HAP-1 (cell line): ENCODE measurements around the gene TMEM250.
"Not testable (repeated sequence)": the region's sequence is repeated elsewhere in the genome, so short reads cannot be mapped to it uniquely, and the experiment has no call there.

Source experiments
- DNase-seq, 2 experiments: peaks; one replicate each; pipeline ENCODE4 v3.0.0-alpha.2; 2016 to 2020; ENCODE audit warnings: low spot score in 2 of 2
- H3K27me3 ChIP-seq: fragments of 250-450 bp; sonication (Bioruptor Pico); 2 replicates; pipeline ENCODE4 v1.5.1; 2020; ENCODE audit warnings: low read depth, mild to moderate bottlenecking, moderate library complexity
- H3K36me3 ChIP-seq: fragments of 250-450 bp; sonication (Bioruptor Pico); replicated peaks from 2 replicates; pipeline ENCODE4 v1.5.1; 2020; ENCODE audit warnings: mild to moderate bottlenecking
- H3K4me1 ChIP-seq: fragments of 250-450 bp; sonication (Bioruptor Pico); 2 replicates; pipeline ENCODE4 v1.5.1; 2020; ENCODE audit warnings: mild to moderate bottlenecking
- H3K4me3 ChIP-seq: fragments of 250-450 bp; sonication (Bioruptor Pico); 2 replicates; pipeline ENCODE4 v1.5.1; 2020; ENCODE audit warnings: mild to moderate bottlenecking, moderate library complexity
- H3K9me3 ChIP-seq: fragments of 250-450 bp; sonication (Bioruptor Pico); 2 replicates; pipeline ENCODE4 v1.5.1; 2020; ENCODE audit warnings: mild to moderate bottlenecking, moderate library complexity
- in situ Hi-C: fragments of 300-500 bp; cut with MboI; formaldehyde crosslinking; loops from 3 replicates; pipeline ENCODE4 v1.14.3; 2020; ENCODE audit warnings: low sequenced_read_pairs, inconsistent platforms, mixed read lengths

The TMEM250 gene

DNA sequence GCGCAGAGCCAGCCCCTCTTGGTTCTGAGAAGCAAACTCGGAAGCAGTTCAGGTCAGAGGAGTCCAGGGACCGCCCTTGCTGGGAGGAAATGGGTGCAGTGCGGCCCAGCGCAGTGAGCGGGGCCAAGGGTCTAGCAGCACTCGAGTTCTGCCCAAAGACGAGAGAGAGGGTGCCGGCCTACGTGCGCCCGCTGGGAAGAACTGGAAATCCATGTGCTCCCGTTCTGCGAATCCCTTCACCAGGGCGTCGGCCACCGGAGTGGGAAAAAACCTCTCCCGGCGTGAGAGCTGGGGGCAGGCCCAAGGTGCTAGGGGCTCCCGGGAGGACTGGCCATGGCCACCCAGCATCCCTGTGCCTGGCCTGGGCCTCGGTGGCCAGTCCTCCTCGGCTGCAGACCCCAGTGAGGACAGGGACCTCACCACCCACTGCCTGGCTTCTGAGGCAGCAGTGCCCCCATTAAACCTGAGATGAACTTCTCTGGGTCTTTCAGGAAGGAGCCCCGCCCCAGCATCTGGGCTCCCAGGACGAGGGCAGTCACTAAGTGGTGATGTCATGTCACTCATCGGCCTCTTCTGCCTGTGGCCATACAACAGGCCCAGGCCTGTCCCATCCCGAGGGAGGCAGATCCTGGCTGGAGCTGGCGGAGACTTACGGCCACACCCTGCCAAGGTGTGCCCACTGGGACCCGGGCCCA is 10.6 kb downstream of the TMEM250 start:
- Histone ChIP-seq H3K9me3 (no peaks in the 10 kb centered on the region), H3K36me3 (no peaks in the 10 kb centered on the region), H3K27me3 (no peaks in the 10 kb centered on the region), H3K4me3 (no peak overlapping the region), H3K4me1 (peaks cover 31% of the 10 kb centered on the region)
- in situ Hi-C loops, result no loop called here
- peak in 1 of 2 experiments; percentile 52 for DNase-seq

DNA sequence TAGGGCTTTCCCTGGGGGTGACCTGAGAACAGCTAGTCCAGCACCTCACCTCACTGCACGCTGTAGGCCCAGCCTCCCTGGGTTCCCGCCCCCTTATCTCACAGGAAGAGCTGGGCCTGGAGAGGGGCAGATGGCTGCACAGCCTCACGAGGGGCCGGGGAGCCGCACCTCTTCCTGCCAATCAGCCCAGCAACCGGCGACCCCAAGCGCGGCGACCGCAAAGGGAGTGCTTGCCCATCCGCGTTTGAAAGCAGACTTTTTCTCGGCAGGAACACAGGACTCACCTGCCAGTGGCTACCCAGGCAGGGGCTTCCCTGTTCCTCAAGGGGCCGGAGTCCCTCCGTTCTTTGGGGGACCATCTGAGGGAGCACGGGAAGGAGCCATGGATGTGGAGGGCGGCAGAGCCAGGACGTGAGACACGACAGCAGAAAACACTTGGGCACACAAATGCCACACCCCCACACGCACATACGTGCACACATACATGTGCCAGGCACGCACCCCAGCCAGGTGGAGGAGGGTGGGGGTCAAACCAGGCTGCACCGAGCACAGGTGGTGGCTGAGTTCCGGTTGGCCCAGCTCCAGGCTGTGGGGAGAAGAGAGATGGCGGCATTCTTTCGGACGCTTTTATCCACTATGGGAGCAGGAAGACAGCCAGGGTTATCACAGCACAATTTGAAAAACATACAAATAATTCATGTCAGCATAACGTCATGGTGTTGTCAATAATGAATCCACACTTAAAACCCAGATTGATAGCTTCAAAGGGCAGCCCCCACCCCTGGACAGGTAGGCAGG is 11.3 kb downstream of the TMEM250 start:
- Histone ChIP-seq H3K27me3 (no peaks in the 10 kb centered on the region), H3K4me1 (peaks cover 31% of the 10 kb centered on the region), H3K4me3 (no peak overlapping the region), H3K36me3 (no peaks in the 10 kb centered on the region), H3K9me3 (no peaks in the 10 kb centered on the region)
- DNase-seq, result no peak
- in situ Hi-C loops, result no loop called here

DNA sequence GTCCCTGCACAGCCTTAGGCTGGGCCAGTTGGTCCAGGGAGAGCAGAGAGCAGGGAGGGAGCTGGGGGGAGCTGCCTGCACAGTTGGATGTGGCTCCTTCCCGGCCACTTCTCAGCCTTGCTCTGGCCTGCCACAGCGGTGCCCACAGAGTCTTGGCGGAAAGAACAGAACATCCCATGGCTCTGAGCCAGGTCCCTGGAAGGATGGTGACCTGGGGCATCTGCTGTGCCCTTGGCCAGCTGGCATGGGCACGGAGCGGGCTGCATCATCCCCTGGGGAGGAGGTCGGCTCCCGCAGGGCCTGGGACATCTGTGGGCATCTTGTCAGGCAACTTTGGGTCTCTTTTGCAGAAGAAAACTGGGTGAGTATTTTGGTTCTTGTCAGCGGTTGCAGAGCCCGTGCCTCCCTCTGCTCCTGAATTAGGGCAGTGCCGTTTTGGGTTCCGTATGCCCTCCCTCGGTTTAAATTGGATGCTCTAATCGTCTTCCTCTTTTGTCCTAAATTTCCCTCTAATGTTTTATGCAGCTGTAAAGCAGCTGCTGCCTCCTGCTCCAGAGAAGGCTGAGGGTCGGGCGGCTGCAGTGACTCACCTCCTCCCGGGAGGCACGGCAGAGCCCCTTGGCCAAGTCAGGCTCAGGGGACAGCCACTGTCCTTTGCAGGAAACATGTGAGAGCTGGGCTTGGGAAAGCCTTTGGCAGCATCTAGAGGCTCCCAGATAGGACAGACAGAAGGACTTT is 13.1 kb downstream of the TMEM250 start:
- H3K4me3 ChIP-seq, result no peak overlapping the region
- no peaks in the 10 kb centered on the region for H3K36me3 ChIP-seq
- in situ Hi-C loops, result no loop called here
- no peaks in the 10 kb centered on the region for H3K9me3 ChIP-seq
- H3K4me1 ChIP-seq, result peaks cover 34% of the 10 kb centered on the region
- no peak for DNase-seq
- H3K27me3 ChIP-seq, result no peaks in the 10 kb centered on the region

DNA sequence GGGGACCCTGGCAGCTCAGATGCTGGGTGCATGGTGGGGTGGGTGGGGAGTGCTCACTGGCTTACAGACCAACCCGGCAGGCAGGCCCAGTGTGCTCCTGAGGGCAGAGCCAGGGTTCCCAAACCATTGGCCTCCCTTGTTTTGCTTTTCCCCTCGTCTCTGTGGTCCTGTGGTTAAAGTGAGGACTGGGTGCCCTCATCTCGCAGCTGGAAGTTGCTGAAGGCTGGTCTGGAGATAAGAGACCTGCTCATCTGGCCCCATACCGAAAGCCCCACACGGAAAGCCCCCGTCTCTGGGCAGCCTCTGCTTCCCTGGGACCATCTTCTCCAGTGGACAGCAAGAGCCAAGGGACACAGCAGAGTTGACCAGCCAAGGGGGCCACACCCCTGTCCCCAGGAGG is 13.8 kb downstream of the TMEM250 start:
- H3K9me3 ChIP-seq, result no peaks in the 10 kb centered on the region
- in situ Hi-C loops, result no loop called here
- no peak overlapping the region for H3K4me3 ChIP-seq
- H3K4me1 ChIP-seq, result peaks cover 28% of the 10 kb centered on the region
- DNase-seq, result no peak
- H3K27me3 ChIP-seq, result no peaks in the 10 kb centered on the region
- no peaks in the 10 kb centered on the region for H3K36me3 ChIP-seq

- H3K27me3 ChIP-seq, result no peaks in the 10 kb centered on the region
- H3K36me3 ChIP-seq, result no peaks in the 10 kb centered on the region
- DNase-seq, result peak; percentile 57 to 68
- in situ Hi-C loops, result no loop called here
- H3K4me1 ChIP-seq, result peaks cover 23% of the 10 kb centered on the region
- H3K4me3 ChIP-seq, result no peak overlapping the region
- no peaks in the 10 kb centered on the region for H3K9me3 ChIP-seq
Observed at GRCh38 chr9:136104488-136104800, 14.2 kb downstream of the TMEM250 start.

GRCh38 chr9:136103651-136104487 is 14.8 kb downstream of the TMEM250 start:
- no peak for DNase-seq
- in situ Hi-C loops, result no loop called here
- H3K36me3 ChIP-seq, result no peaks in the 10 kb centered on the region
- no peaks in the 10 kb centered on the region for H3K9me3 ChIP-seq
- H3K4me3 ChIP-seq, result no peak overlapping the region
- peaks cover 18% of the 10 kb centered on the region for H3K4me1 ChIP-seq
- H3K27me3 ChIP-seq, result no peaks in the 10 kb centered on the region

DNA sequence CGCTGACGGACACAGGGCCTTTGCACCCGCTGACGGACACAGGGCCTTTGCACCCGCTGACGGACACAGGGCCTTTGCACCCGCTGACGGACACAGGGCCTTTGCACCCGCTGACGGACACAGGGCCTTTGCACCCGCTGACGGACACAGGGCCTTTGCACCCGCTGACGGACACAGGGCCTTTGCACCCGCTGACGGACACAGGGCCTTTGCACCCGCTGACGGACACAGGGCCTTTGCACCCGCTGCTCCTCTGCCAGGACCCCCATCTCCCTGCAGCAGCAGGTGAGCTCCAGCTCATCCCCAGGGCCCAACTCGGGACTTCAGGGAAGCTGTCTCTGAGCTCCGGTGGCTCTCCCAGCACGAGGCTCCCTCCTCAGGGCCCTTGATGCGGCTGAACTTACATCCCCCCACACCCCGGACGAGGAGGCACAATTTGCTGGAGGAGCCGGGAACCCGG is 17.0 kb downstream of the TMEM250 start:
- peaks cover 15% of the 10 kb centered on the region for H3K4me1 ChIP-seq
- H3K9me3 ChIP-seq, H3K36me3 ChIP-seq, in situ Hi-C loops, DNase-seq, H3K4me3 ChIP-seq, H3K27me3 ChIP-seq: not testable (repeated sequence)

DNA sequence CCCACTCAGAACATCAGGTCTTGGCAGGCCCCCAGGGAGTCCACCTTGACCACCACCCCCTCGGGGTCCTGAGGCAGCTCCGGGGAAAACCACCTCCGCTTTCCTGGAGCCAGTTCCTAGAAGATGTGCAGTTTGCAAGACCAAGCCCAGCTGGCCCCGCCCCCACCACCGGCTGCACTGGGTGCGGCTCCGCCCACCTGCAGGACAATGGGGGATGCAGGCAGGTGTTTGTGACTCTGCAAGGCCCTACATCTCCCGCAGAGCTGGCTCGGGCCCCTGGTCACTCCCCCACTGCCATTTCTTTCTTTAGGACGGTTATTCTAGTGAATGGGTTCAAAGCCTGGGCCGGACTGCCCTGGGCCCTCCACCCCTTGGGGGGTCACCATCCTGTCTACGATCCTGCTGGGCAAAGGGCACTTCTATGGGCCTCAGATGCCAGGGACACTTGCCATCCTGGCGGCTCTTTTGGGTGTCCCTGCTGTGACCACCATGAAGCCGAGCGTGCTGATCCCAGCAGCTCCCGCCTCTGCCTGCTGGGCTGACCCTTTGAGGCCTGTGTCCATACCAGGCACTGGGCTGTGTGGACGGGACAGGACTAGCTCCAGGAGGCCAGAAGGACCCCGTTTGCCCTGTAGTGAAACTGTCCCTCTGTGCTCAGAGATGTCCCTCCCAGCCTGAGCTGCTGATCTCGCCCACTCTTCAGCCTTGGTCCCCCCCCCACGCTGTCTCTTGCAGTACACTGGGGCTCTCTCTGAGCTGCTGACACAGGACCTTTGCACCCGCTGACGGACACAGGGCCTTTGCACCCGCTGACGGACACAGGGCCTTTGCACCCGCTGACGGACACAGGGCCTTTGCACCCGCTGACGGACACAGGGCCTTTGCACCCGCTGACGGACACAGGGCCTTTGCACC is 17.7 kb downstream of the TMEM250 start:
- Histone ChIP-seq H3K36me3 (no peaks in the 10 kb centered on the region), H3K27me3 (no peaks in the 10 kb centered on the region), H3K9me3 (no peaks in the 10 kb centered on the region), H3K4me3 (no peak overlapping the region), H3K4me1 (peaks cover 15% of the 10 kb centered on the region)
- DNase-seq, result peak; percentile 42 to 87
- in situ Hi-C loops, result no loop called here

DNA sequence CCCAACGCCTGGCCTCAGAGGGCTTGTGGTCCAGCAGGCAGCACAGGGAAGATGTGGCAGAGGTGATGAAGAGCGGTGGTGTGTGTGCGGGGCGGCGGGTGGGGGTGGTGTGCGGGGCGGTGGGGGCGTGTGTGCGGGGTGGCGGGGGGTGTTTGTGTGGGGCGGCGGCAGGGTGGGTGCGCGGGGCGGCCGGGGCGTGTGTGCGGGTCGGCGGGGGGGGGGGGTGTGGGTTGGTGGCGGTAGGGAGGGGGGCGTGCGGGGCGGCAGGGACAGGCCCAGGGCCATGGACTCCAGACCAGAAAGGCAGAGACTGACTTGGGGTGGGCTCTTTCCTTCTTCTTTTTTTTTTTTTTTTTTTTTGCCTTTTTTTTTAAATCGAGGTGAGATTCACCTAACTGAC is 19.1 kb downstream of the TMEM250 start:
- H3K4me1 ChIP-seq, result peaks cover 11% of the 10 kb centered on the region
- no peaks in the 10 kb centered on the region for H3K9me3 ChIP-seq
- H3K27me3 ChIP-seq, result no peaks in the 10 kb centered on the region
- H3K36me3 ChIP-seq, result no peaks in the 10 kb centered on the region
- in situ Hi-C loops, result no loop called here
- H3K4me3 ChIP-seq, result no peak overlapping the region
- DNase-seq, result no peak

DNA sequence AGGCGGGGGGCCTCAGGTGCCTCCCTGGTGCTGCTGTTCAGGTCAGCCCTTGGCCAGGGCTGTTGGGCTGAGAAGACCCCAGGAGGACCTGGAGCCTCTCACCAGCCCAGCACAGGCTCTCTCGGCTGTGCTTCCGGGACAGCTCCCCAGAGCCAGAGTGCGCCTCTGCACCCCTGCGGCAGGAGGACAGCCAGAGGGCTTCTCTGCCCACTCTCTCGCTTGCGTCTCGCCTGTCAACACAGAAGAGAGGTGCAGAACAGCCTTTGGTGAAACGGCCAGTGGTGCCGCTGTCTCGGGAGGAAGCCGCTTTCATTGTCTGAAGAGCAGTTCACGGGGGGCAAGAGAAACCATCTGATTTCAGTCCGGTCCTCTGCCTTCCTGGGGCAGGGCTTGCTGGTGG is 19.8 kb downstream of the TMEM250 start:
- H3K9me3 ChIP-seq, result no peaks in the 10 kb centered on the region
- peaks cover 5% of the 10 kb centered on the region for H3K4me1 ChIP-seq
- in situ Hi-C loops, result no loop called here
- H3K27me3 ChIP-seq, result no peaks in the 10 kb centered on the region
- DNase-seq, result no peak
- no peak overlapping the region for H3K4me3 ChIP-seq
- H3K36me3 ChIP-seq, result no peaks in the 10 kb centered on the region

- no peak for DNase-seq
- Histone ChIP-seq H3K9me3 (no peaks in the 10 kb centered on the region), H3K27me3 (no peaks in the 10 kb centered on the region), H3K36me3 (0 out of 2 replicates have a peak, but pooled peaks cover under 1% of the 10 kb centered on the region), H3K4me3 (no peak overlapping the region), H3K4me1 (peaks cover 10% of the 10 kb centered on the region)
- in situ Hi-C loops, result no loop called here
Observed at GRCh38 chr9:136098210-136098609, 20.5 kb downstream of the TMEM250 start.

DNA sequence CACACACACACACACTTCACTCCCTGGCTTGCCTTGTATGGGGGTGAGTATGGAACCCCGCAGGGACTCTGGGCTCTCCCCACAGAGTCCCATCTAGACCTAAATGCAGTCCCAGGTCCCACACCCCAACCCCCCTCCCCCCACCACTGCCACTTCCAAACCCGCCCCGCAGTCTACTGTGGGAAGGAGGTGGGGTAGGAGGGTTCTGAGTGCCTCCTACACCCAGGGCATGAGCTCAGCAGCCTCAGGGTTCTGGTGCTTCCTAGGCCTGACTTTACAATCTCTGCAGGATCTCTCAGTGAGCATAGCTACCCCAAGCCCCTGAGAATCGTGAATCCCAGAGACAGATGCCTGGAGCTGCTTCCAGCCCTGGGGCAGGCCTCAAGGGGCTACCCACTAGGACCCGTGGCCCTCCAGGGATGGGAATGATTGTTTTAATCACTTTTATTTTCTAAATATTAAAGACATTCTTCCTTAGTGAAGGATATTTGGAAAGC is 22.1 kb downstream of the TMEM250 start:
- Histone ChIP-seq H3K4me1 (peaks cover 12% of the 10 kb centered on the region), H3K36me3 (peaks cover 2% of the 10 kb centered on the region), H3K4me3 (no peak overlapping the region), H3K27me3 (no peaks in the 10 kb centered on the region), H3K9me3 (no peaks in the 10 kb centered on the region)
- in situ Hi-C loops, result no loop called here
- DNase-seq, result no peak
